Kidney tubule cell (primary cell): Measurements from ENCODE around the gene ZNF480.
A peak's percentile ranks its signal among the peaks of the same experiment; 100 is the strongest.
"Not testable (repeated sequence)": the region's sequence is repeated elsewhere in the genome, so short reads cannot be mapped to it uniquely, and the experiment has no call there.

Source experiments
- DNase-seq: peaks from one replicate; pipeline ENCODE4 v3.0.0-alpha.2; 2018; ENCODE audit warnings: low spot score

ZNF480 gene

GRCh38 chr19:52339022-52339421 is 42.1 kb downstream of the ZNF480 start:
- not testable (repeated sequence) for DNase-seq

GRCh38 chr19:52343548-52343947 is 46.6 kb downstream of the ZNF480 start:
- DNase-seq = peak; percentile 36

- DNase-seq = peak; percentile 4
Measured at GRCh38 chr19:52345162-52345561, 48.2 kb downstream of the ZNF480 start.

GRCh38 chr19:52351512-52351911 is 54.5 kb downstream of the ZNF480 start:
- no peak for DNase-seq

- DNase-seq = no peak
Measured at GRCh38 chr19:52366414-52366824, 69.5 kb downstream of the ZNF480 start.

GRCh38 chr19:52369559-52370340 is 72.8 kb downstream of the ZNF480 start, which contains the start of gene ZNF880:
ZNF880 (plus strand) TSS chr19:52369923; CDS start chr19:52369966, 43 bp downstream.
- peak; percentile 88 for DNase-seq

GRCh38 chr19:52370341-52370710 is 73.4 kb downstream of the ZNF480 start:
- DNase-seq = no peak
